HEK293 (cell line): ENCODE data around the gene ONECUT2.

Source experiments
- CTCF ChIA-PET: fragments of 350-600 bp; formaldehyde crosslinking; extraction: SDS; loops from one replicate; lab custom pipeline; 2021; ENCODE audit warnings: antibody characterized with exemption; lab: Yijun Ruan, JAX
- POLR2A ChIA-PET: fragments of 300-600 bp; formaldehyde crosslinking; extraction: SDS; loops from one replicate; lab custom pipeline; 2020; ENCODE audit warnings: antibody characterized with exemption, inconsistent platforms; lab: Yijun Ruan, JAX
- H3K27ac ChIP-seq: fragments of 200-500 bp; sonication (Bioruptor generic); 2 replicates; pipeline ENCODE4 v1.5.1; 2014; ENCODE audit warnings: low read depth, low read length, control low read depth, inconsistent platforms; ENCODE audit errors: extremely low read depth
- H3K36me3 ChIP-seq, 2 experiments: fragments of 200-500 bp in 1 of 2; sonication (Bioruptor generic) in 1 of 2; 1 replicate in 1 of 2; 2 replicates in 1 of 2; pipeline ENCODE4 v1.5.1; 2014 to 2017; ENCODE audit warnings: inconsistent platforms in 2 of 2, low read length in 2 of 2; ENCODE audit not compliant: control insufficient read depth in 2 of 2, insufficient read depth in 1 of 2
- H3K4me1 ChIP-seq: fragments of 200-500 bp; sonication (Bioruptor generic); 2 replicates; pipeline ENCODE4 v1.5.1; 2014; ENCODE audit warnings: mild to moderate bottlenecking, low read length, inconsistent platforms; ENCODE audit not compliant: control insufficient read depth, insufficient read depth
- H3K4me3 ChIP-seq: 2 replicates; pipeline ENCODE4 v1.5.1; 2011; ENCODE audit warnings: low read depth, mild to moderate bottlenecking, control low read depth, low read length, moderate library complexity
- H3K9me3 ChIP-seq: fragments of 200-500 bp; sonication (Bioruptor generic); 2 replicates; pipeline ENCODE4 v1.5.1; 2014; ENCODE audit warnings: low read depth, low read length, inconsistent platforms; ENCODE audit not compliant: control insufficient read depth, insufficient read depth
- AEBP2 ChIP-seq: fragments of 450-650 bp; formaldehyde crosslinking; IDR thresholded peaks from 2 replicates; pipeline ENCODE4 v1.5.1; 2016; ENCODE audit warnings: missing biosample characterization, missing genetic modification characterization, borderline replicate concordance
- HOXC10 ChIP-seq: sonication (generic); formaldehyde crosslinking; IDR thresholded peaks from 2 replicates; pipeline ENCODE4 v1.8.1; 2023; ENCODE audit warnings: mild to moderate bottlenecking, missing genetic modification reagents
- PRDM10 ChIP-seq: fragments of 450-650 bp; formaldehyde crosslinking; IDR thresholded peaks from 2 replicates; pipeline ENCODE4 v1.5.1; 2016; ENCODE audit warnings: missing biosample characterization, missing genetic modification characterization
- SCRT1 ChIP-seq: fragments of 450-650 bp; formaldehyde crosslinking; IDR thresholded peaks from 2 replicates; pipeline ENCODE4 v1.5.1; 2016; ENCODE audit warnings: missing biosample characterization, missing genetic modification characterization, borderline replicate concordance
- SP7 ChIP-seq: fragments of 450-650 bp; formaldehyde crosslinking; IDR thresholded peaks from 2 replicates; pipeline ENCODE4 v1.5.1; 2016; ENCODE audit warnings: missing biosample characterization, missing genetic modification characterization
- TRIM28 ChIP-seq: IDR thresholded peaks from 2 replicates; pipeline ENCODE4 v1.6.1; 2011; ENCODE audit warnings: low read length, control low read depth, borderline replicate concordance
- ZBTB48 ChIP-seq: fragments of 450-650 bp; formaldehyde crosslinking; IDR thresholded peaks from 2 replicates; pipeline ENCODE4 v1.5.1; 2016; ENCODE audit warnings: missing biosample characterization, missing genetic modification characterization
- ZFP41 ChIP-seq: fragments of 450-650 bp; formaldehyde crosslinking; IDR thresholded peaks from 2 replicates; pipeline ENCODE4 v1.5.1; 2016; ENCODE audit warnings: missing biosample characterization, missing genetic modification characterization, borderline replicate concordance
- ZNF26 ChIP-seq: fragments of 450-650 bp; formaldehyde crosslinking; IDR thresholded peaks from 2 replicates; pipeline ENCODE4 v1.5.1; 2016; ENCODE audit warnings: missing biosample characterization, missing genetic modification characterization
- ZNF354C ChIP-seq: fragments of 450-650 bp; formaldehyde crosslinking; IDR thresholded peaks from 2 replicates; pipeline ENCODE4 v1.5.1; 2016; ENCODE audit warnings: missing biosample characterization, missing genetic modification characterization, low read depth, borderline replicate concordance
- ZNF398 ChIP-seq: fragments of 450-650 bp; formaldehyde crosslinking; IDR thresholded peaks from 2 replicates; pipeline ENCODE4 v1.5.1; 2017; ENCODE audit warnings: missing biosample characterization, missing genetic modification characterization
- ZNF433 ChIP-seq: fragments of 450-650 bp; formaldehyde crosslinking; IDR thresholded peaks from 2 replicates; pipeline ENCODE4 v1.5.1; 2016; ENCODE audit warnings: missing biosample characterization, missing genetic modification characterization, low read depth
- ZNF558 ChIP-seq: fragments of 450-650 bp; formaldehyde crosslinking; IDR thresholded peaks from 2 replicates; pipeline ENCODE4 v1.5.1; 2016; ENCODE audit warnings: missing biosample characterization, missing genetic modification characterization
- ZNF621 ChIP-seq: fragments of 450-650 bp; formaldehyde crosslinking; IDR thresholded peaks from 2 replicates; pipeline ENCODE4 v1.5.1; 2017; ENCODE audit warnings: missing biosample characterization, missing genetic modification characterization
- ZNF639 ChIP-seq: fragments of 450-650 bp; formaldehyde crosslinking; IDR thresholded peaks from 2 replicates; pipeline ENCODE4 v1.5.1; 2016; ENCODE audit warnings: missing biosample characterization, missing genetic modification characterization

The ONECUT2 gene

GRCh38 chr18:57480733-57481132 is 45.6 kb downstream of the ONECUT2 start (continued):
- TF ChIP-seq ZNF354C (tag by site-specific recombination) (no peak), ZFP41 (tag by site-specific recombination) (no peak), ZNF621 (tag by site-specific recombination) (no peak), AEBP2 (no peak), ZNF433 (tag by site-specific recombination) (no peak), PRDM10 (no peak), HOXC10 (CRISPR knock-in tag) (no peak), ZNF558 (no peak), ZNF639 (tag by site-specific recombination) (no peak)

GRCh38 chr18:57497372-57498294 is 62.5 kb downstream of the ONECUT2 start:
- Histone ChIP-seq H3K4me1 (peaks cover 2% of the 10 kb centered on the region; the same call in 1 of the 2 replicates), H3K36me3 (no peaks in the 10 kb centered on the region), H3K4me3 (no peak overlapping the region), H3K27ac (no peak overlapping the region), H3K9me3 (no peaks in the 10 kb centered on the region)
- TF ChIP-seq SP7 (tag by site-specific recombination) (peak; percentile 50; the same call in 1 of the 2 replicates), ZNF26 (no peak), ZNF398 (tag by site-specific recombination) (no peak), ZBTB48 (tag by site-specific recombination) (no peak), TRIM28 (peak; percentile 63; the same call in 1 of the 2 replicates), SCRT1 (tag by site-specific recombination) (no peak)
- CTCF ChIA-PET, result no interaction called here
- POLR2A ChIA-PET, result no interaction called here
